ENCODE results near the gene GMFB. TPM values are rescaled to one million over a fixed set of nuclear protein-coding genes. Genes with fewer than 3 reads are reported as not detected.

Gene GMFB
- total and polyA plus RNA-seq, 10 of the 15 experiments (the other 5 are each of a cell fraction or from before 2014, with no cell fraction given): 29.3 to 71.0 (median 50.8) TPM

DNA sequence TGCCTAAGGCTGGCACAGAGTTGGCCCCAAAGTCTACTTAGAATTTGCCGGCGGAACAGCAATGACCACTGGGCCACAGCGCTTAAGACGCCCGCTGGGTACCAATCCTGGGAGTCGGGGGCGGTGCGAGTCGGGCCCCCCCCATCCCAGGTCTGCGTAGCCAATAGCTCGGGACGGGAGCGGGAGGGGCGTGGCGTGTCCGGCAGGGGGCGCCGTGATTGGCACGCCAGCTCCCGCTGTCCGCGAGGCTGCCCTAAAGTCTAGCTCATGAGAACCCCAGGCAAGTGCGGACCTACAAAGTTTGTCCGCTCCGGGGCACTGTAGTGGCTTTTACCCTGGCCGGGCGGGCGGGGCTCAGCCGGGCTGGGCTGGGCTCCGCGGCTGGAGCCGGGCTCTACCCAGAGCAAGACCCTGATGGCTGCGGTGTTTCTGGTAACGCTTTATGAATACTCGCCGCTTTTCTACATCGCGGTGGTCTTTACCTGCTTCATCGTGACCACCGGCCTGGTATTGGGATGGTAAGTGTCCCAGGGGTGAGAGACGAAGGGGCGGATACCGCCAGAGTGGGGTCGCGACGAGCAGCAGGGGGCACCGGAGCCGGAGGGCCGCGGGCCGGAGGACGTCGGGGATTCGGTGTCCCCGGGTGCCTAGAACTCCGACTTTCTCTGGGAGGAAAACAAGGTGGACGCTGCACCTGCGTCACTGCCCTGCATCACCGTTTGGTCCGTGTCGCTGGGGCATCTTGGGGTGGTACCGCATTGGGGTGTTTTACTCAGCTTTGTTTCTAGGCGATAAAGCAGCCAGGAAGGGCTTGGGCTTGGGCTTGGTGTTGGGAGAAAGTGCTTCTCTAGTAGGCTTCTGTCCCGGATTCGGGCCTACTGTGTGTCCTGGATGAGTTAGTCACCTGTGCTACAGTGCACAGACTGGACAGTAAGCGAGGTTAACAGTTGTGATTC, 21.0 kb upstream of the GMFB start, which contains the start of gene CGRRF1 (continued):
- TF ChIP-seq, protein P1, sequence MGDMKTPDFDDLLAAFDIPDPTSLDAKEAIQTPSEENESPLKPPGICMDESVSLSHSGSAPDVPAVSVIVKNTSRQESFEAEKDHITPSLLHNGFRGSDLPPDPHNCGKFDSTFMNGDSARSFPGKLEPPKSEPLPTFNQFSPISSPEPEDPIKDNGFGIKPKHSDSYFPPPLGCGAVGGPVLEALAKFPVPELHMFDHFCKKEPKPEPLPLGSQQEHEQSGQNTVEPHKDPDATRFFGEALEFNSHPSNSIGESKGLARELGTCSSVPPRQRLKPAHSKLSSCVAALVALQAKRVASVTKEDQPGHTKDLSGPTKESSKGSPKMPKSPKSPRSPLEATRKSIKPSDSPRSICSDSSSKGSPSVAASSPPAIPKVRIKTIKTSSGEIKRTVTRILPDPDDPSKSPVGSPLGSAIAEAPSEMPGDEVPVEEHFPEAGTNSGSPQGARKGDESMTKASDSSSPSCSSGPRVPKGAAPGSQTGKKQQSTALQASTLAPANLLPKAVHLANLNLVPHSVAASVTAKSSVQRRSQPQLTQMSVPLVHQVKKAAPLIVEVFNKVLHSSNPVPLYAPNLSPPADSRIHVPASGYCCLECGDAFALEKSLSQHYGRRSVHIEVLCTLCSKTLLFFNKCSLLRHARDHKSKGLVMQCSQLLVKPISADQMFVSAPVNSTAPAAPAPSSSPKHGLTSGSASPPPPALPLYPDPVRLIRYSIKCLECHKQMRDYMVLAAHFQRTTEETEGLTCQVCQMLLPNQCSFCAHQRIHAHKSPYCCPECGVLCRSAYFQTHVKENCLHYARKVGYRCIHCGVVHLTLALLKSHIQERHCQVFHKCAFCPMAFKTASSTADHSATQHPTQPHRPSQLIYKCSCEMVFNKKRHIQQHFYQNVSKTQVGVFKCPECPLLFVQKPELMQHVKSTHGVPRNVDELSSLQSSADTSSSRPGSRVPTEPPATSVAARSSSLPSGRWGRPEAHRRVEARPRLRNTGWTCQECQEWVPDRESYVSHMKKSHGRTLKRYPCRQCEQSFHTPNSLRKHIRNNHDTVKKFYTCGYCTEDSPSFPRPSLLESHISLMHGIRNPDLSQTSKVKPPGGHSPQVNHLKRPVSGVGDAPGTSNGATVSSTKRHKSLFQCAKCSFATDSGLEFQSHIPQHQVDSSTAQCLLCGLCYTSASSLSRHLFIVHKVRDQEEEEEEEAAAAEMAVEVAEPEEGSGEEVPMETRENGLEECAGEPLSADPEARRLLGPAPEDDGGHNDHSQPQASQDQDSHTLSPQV (IDR thresholded peaks at IDR 0.05): no peak
- TF ChIP-seq RFX5 (IDR thresholded peaks at IDR 0.05; ENCODE audit: low read depth, low read length) (peak; percentile 81; the same call in 1 of the 2 replicates), SREBF1 (IDR thresholded peaks at IDR 0.05; ENCODE audit: low read length) (no peak), NFIC (IDR thresholded peaks at IDR 0.05; ENCODE audit: low read depth, low read length) (no peak), KAT2A (conservative IDR thresholded peaks at IDR 0.05; ENCODE audit: control insufficient read depth, low read depth, low read length) (no peak), NRF1 (conservative IDR thresholded peaks at IDR 0.05; ENCODE audit: low read depth, low read length) (no peak), CBX5 (IDR thresholded peaks at IDR 0.05; ENCODE audit: low read depth) (no peak), CHD1 (IDR thresholded peaks at IDR 0.05; ENCODE audit: low read depth, low read length) (no peak), EGR1 (IDR thresholded peaks at IDR 0.05; ENCODE audit: borderline replicate concordance in 1 of 2, low read depth in 2 of 2, low read length in 2 of 2) (0 out of 3 replicates have a peak, but pooled peaks of 1 of the 2 experiments have one; percentile 12), PML (IDR thresholded peaks at IDR 0.05; ENCODE audit: low read length) (0 out of 2 replicates have a peak, but pooled peaks have one; percentile 37), IKZF2 (IDR thresholded peaks at IDR 0.05) (0 out of 4 replicates have a peak, but pooled peaks of 1 of the 2 experiments have one; percentile 12), YBX1 (IDR thresholded peaks at IDR 0.05) (no peak)
- TF ChIP-seq, protein P2, sequence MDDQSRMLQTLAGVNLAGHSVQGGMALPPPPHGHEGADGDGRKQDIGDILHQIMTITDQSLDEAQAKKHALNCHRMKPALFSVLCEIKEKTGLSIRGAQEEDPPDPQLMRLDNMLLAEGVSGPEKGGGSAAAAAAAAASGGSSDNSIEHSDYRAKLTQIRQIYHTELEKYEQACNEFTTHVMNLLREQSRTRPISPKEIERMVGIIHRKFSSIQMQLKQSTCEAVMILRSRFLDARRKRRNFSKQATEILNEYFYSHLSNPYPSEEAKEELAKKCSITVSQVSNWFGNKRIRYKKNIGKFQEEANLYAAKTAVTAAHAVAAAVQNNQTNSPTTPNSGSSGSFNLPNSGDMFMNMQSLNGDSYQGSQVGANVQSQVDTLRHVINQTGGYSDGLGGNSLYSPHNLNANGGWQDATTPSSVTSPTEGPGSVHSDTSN (IDR thresholded peaks at IDR 0.05; ENCODE audit: insufficient replicate concordance, low read depth, low read length): peak; percentile 90
- TF ChIP-seq, protein P3, sequence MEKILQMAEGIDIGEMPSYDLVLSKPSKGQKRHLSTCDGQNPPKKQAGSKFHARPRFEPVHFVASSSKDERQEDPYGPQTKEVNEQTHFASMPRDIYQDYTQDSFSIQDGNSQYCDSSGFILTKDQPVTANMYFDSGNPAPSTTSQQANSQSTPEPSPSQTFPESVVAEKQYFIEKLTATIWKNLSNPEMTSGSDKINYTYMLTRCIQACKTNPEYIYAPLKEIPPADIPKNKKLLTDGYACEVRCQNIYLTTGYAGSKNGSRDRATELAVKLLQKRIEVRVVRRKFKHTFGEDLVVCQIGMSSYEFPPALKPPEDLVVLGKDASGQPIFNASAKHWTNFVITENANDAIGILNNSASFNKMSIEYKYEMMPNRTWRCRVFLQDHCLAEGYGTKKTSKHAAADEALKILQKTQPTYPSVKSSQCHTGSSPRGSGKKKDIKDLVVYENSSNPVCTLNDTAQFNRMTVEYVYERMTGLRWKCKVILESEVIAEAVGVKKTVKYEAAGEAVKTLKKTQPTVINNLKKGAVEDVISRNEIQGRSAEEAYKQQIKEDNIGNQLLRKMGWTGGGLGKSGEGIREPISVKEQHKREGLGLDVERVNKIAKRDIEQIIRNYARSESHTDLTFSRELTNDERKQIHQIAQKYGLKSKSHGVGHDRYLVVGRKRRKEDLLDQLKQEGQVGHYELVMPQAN (conservative IDR thresholded peaks at IDR 0.05): peak; percentile 25; the same call in 1 of the 2 replicates
- TF ChIP-seq, protein P4, sequence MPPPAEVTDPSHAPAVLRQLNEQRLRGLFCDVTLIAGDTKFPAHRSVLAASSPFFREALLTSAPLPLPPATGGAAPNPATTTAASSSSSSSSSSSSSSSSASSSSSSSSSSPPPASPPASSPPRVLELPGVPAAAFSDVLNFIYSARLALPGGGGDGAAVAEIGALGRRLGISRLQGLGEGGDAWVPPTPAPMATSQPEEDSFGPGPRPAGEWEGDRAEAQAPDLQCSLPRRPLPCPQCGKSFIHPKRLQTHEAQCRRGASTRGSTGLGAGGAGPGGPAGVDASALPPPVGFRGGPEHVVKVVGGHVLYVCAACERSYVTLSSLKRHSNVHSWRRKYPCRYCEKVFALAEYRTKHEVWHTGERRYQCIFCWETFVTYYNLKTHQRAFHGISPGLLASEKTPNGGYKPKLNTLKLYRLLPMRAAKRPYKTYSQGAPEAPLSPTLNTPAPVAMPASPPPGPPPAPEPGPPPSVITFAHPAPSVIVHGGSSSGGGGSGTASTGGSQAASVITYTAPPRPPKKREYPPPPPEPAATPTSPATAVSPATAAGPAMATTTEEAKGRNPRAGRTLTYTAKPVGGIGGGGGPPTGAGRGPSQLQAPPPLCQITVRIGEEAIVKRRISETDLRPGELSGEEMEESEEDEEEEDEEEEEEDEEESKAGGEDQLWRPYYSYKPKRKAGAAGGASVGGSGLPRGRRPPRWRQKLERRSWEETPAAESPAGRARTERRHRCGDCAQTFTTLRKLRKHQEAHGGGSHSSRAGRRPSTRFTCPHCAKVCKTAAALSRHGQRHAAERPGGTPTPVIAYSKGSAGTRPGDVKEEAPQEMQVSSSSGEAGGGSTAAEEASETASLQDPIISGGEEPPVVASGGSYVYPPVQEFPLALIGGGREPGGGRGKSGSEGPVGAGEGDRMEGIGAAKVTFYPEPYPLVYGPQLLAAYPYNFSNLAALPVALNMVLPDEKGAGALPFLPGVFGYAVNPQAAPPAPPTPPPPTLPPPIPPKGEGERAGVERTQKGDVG (CRISPR knock-in tag; IDR thresholded peaks at IDR 0.05): no peak
